ENCODE results near the gene FAM177A1. TPM values are rescaled to one million over a fixed set of nuclear protein-coding genes. Genes with fewer than 3 reads are reported as not detected.
A peak's percentile ranks its signal among the peaks of the same experiment; 100 is the strongest.
"Not testable (repeated sequence)": the region's sequence is repeated elsewhere in the genome, so short reads cannot be mapped to it uniquely, and the experiment has no call there.

FAM177A1 gene
- total RNA-seq, 1 experiment from 2014 or later, result 43.0 TPM

DNA sequence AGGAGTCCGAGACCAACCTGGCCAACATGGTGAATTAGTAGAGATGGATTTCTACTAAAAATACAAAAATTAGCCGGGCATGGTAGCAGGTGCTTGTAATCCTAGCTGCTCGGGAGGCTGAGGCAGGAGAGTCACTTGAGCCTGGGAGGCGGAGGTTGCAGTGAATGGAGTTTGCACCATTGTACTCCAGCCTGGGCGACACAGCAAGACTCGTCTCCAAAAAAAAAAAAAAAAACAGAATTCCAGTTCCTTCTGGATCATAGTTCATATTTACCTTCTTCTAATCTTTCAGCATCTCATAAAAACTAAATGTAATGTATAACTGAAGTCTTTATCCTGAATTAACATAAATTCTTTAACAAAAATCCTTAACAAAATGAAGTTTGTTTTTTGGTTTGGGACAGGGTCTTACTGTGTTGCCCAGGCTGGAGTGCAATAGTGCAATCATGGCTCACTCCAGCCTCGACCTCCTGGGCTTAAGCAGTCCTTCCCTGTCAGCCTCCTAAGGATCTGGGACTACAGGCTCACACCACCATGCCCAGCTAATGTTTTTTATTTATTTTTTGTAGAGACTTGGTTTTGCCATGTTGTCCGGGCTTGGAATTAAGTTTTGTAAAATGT is 37.6 kb downstream of the FAM177A1 start:
- Histone ChIP-seq H3K27me3 (ENCODE audit: control insufficient read depth, insufficient read depth, low read length) (no peaks in the 10 kb centered on the region), H3K36me3 (replicated peaks; ENCODE audit: control insufficient read depth, insufficient read depth, low read length) (peaks cover 3% of the 10 kb centered on the region), H3K4me3 (ENCODE audit: insufficient read depth, low read depth, low read length) (no peak overlapping the region)
- no peak for DNase-seq

DNA sequence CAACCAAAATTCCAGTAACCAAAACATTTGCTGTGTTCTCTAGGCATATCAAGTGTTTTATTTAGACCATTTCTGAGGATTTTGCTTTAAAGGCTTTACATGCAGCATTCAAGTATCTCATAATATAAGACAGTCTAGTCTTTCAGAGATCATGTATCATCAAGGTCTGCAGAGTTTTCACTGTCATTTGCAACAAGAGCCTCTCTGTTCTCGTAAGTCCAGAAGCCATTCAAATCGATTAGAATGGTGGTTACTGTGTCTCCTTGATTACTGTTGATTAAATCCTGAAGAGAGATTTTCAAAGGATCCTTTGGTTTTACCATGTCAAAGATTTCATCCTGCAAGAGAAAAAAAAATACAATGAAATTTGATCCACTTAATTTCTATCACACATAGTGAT is 39.4 kb downstream of the FAM177A1 start:
- no peaks in the 10 kb centered on the region for H3K27me3 ChIP-seq (ENCODE audit: control insufficient read depth, insufficient read depth, low read length)

DNA sequence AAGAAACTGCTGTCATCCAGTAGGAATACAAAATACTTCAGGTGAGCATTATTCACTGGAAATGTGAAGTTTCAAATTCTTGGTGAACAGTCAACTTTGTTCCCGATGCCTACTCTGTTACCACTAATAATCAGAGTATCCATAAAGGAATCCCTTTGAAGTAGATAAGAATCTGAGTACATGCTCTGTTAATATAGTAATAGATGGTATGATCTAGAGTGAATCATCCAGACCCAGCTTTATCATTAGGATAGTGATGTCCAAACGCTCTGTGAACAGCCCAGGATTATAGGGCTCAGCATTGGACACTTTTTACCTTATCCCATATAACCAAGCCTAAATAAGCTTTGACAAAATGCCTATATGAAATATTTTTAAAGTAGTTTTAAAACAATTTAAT is 42.4 kb downstream of the FAM177A1 start:
- DNase-seq, result no peak
- H3K27me3 ChIP-seq (ENCODE audit: control insufficient read depth, insufficient read depth, low read length), result no peaks in the 10 kb centered on the region
- peaks cover 2% of the 10 kb centered on the region for H3K36me3 ChIP-seq (replicated peaks; ENCODE audit: control insufficient read depth, insufficient read depth, low read length)
- H3K4me3 ChIP-seq (ENCODE audit: insufficient read depth, low read depth, low read length), result no peak overlapping the region

More for the DNA sequence above, 39.4 kb downstream of the FAM177A1 start:
- no peak for DNase-seq
- Histone ChIP-seq H3K36me3 (replicated peaks; ENCODE audit: control insufficient read depth, insufficient read depth, low read length) (peaks cover 3% of the 10 kb centered on the region), H3K4me3 (ENCODE audit: insufficient read depth, low read depth, low read length) (no peak overlapping the region)

- H3K27me3 ChIP-seq (ENCODE audit: control insufficient read depth, insufficient read depth, low read length); DNase-seq; H3K36me3 ChIP-seq (replicated peaks; ENCODE audit: control insufficient read depth, insufficient read depth, low read length); H3K4me3 ChIP-seq (ENCODE audit: insufficient read depth, low read depth, low read length): not testable (repeated sequence)
Observed at GRCh38 chr14:35094645-35095044, 48.6 kb downstream of the FAM177A1 start.

DNA sequence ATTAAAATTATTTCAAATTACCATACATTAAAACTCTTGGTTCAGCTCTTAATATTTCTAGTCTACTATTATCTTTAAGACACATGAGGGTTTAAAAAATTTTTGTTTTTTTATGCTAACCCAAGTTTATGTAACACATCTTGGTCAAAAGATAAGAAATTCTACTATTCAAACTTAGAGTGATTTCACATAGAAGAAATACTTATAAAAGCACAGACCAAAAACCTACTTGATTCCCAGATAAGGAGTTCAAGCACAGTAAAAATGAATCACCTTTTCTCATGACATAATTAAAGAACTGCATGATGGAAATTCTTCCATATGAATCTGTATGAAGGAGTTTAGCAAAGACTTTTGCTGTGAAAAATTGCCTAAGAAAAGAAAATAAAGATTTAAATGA is 61.8 kb downstream of the FAM177A1 start:
- DNase-seq, result no peak
- H3K27me3 ChIP-seq (ENCODE audit: control insufficient read depth, insufficient read depth, low read length), result no peaks in the 10 kb centered on the region
- H3K36me3 ChIP-seq (replicated peaks; ENCODE audit: control insufficient read depth, insufficient read depth, low read length), result no peaks in the 10 kb centered on the region; the same call in none of the 2 replicates
- no peak overlapping the region for H3K4me3 ChIP-seq (ENCODE audit: insufficient read depth, low read depth, low read length)

GRCh38 chr14:35112641-35113040 is 66.6 kb downstream of the FAM177A1 start:
- Histone ChIP-seq H3K36me3 (replicated peaks; ENCODE audit: control insufficient read depth, insufficient read depth, low read length) (no peaks in the 10 kb centered on the region; the same call in none of the 2 replicates), H3K27me3 (ENCODE audit: control insufficient read depth, insufficient read depth, low read length) (no peaks in the 10 kb centered on the region), H3K4me3 (ENCODE audit: insufficient read depth, low read depth, low read length) (no peak overlapping the region)
- DNase-seq, result no peak

- Histone ChIP-seq H3K4me3 (ENCODE audit: insufficient read depth, low read depth, low read length) (no peak overlapping the region), H3K27me3 (ENCODE audit: control insufficient read depth, insufficient read depth, low read length) (no peaks in the 10 kb centered on the region), H3K36me3 (replicated peaks; ENCODE audit: control insufficient read depth, insufficient read depth, low read length) (no peaks in the 10 kb centered on the region; the same call in none of the 2 replicates)
- no peak for DNase-seq
Observed at GRCh38 chr14:35113308-35113950, 67.4 kb downstream of the FAM177A1 start.

GRCh38 chr14:35114036-35114435 is 68.0 kb downstream of the FAM177A1 start:
- DNase-seq, result no peak
- Histone ChIP-seq H3K36me3 (replicated peaks; ENCODE audit: control insufficient read depth, insufficient read depth, low read length) (no peaks in the 10 kb centered on the region; the same call in none of the 2 replicates), H3K27me3 (ENCODE audit: control insufficient read depth, insufficient read depth, low read length) (no peaks in the 10 kb centered on the region), H3K4me3 (ENCODE audit: insufficient read depth, low read depth, low read length) (no peak overlapping the region)

- Histone ChIP-seq H3K36me3 (replicated peaks; ENCODE audit: control insufficient read depth, insufficient read depth, low read length) (no peaks in the 10 kb centered on the region; the same call in 1 of the 2 replicates), H3K4me3 (ENCODE audit: insufficient read depth, low read depth, low read length) (no peak overlapping the region), H3K27me3 (ENCODE audit: control insufficient read depth, insufficient read depth, low read length) (no peaks in the 10 kb centered on the region)
- DNase-seq, result no peak
Observed at GRCh38 chr14:35116242-35116641, 70.2 kb downstream of the FAM177A1 start.

DNA sequence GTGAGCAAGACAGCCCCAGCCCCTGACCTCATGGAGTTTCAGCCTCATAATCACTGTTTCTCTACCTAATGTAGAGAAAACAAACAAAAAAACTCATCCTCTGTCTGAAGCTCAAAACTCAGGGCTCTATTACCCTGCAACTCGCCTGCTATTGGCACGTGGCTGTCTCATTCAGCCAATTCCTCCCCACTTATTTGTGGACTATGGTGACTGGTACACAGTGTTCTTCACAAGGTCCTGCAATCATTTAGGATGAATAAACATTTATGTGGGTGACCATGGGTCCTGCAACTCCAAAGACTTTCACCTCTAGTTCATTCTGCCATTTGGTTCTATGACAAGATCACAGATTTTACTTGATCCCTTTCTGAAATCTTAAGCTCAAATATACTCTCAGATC is 71.0 kb downstream of the FAM177A1 start:
- DNase-seq, result no peak
- Histone ChIP-seq H3K4me3 (ENCODE audit: insufficient read depth, low read depth, low read length) (no peak overlapping the region), H3K36me3 (replicated peaks; ENCODE audit: control insufficient read depth, insufficient read depth, low read length) (no peaks in the 10 kb centered on the region), H3K27me3 (ENCODE audit: control insufficient read depth, insufficient read depth, low read length) (no peaks in the 10 kb centered on the region)

GRCh38 chr14:35121026-35121886 is 75.2 kb downstream of the FAM177A1 start:
- Histone ChIP-seq H3K27me3 (ENCODE audit: control insufficient read depth, insufficient read depth, low read length) (no peaks in the 10 kb centered on the region), H3K36me3 (replicated peaks; ENCODE audit: control insufficient read depth, insufficient read depth, low read length) (no peaks in the 10 kb centered on the region), H3K4me3 (ENCODE audit: insufficient read depth, low read depth, low read length) (peak overlapping the region; percentile 66)
- no peak for DNase-seq

DNA sequence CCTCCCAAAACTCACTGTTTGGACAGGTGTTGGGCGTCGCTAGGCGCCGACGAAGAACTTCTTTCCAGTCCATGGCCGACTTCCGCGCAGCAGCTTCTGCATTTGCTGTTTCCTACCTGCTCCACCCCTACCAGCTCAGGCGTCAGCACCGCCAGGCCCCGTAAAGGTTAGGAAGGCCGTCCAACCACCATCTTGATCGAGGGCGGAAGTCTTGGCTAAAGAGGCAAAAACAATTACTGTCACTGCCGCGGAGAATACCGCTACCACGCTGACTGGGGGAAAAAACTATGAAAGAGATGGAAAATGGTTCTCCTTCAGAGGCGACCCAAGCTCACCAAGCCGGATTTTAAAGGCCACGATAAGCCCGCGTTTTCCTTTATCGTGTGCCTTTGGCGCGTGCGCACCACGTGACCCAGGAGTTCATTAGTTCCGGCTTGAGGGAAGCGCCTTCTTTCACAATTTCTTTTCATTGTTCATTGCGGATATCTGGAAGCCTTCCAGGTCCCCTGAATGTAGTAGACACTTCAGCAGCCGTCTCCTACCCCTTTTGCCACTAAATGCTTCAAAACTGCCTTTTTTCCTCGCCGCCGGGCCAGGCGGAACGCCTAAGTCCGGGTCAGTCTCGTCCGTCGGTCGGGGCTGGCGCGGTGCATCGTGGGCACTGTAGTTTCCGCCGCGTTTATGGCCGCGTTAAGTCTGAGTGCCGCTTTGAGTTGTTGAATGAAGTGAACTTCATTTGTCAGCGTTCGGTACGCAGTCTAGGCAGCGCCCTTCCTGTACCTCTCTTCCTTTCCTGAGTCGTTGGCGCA is 76.0 kb downstream of the FAM177A1 start, which contains the start of the genes PPP2R3C and PRORP:
PPP2R3C (minus strand) TSS at position 104 of the 809 bp plus-strand sequence; CDS start at position 73, 31 bp downstream.
PRORP (plus strand) TSS at position 666 of the 809 bp plus-strand sequence. CDS start 694 bp downstream, outside the sequence.
- peak within 1 kb of the TSS; percentile 66 for H3K4me3 ChIP-seq (ENCODE audit: insufficient read depth, low read depth, low read length)
- peak; percentile 92 for DNase-seq
- no peaks in the 10 kb centered on the region for H3K36me3 ChIP-seq (replicated peaks; ENCODE audit: control insufficient read depth, insufficient read depth, low read length)
- no peaks in the 10 kb centered on the region for H3K27me3 ChIP-seq (ENCODE audit: control insufficient read depth, insufficient read depth, low read length)

GRCh38 chr14:35122696-35123387 is 76.8 kb downstream of the FAM177A1 start:
- DNase-seq, result peak; percentile 10
- peak overlapping the region; percentile 66 for H3K4me3 ChIP-seq (ENCODE audit: insufficient read depth, low read depth, low read length)

More at GRCh38 chr14:35122696-35123387, 76.8 kb downstream of the FAM177A1 start:
- H3K27me3 ChIP-seq (ENCODE audit: control insufficient read depth, insufficient read depth, low read length), result no peaks in the 10 kb centered on the region
- H3K36me3 ChIP-seq (replicated peaks; ENCODE audit: control insufficient read depth, insufficient read depth, low read length), result 0 out of 2 replicates have a peak, but pooled peaks cover 2% of the 10 kb centered on the region

Measured in H7 (cell line).